NCI-H1092 treated with DMSO at 0.1 percent for 48 hours (cell line): ENCODE measurements around the gene PRKCH.

Source experiments
- DNase-seq: peaks from one replicate; lab custom pipeline; 2025; lab: John Stamatoyannopoulos, UW

Gene PRKCH

GRCh38 chr14:61492474-61492873 is 171.1 kb downstream of the PRKCH start:
- no peak for DNase-seq

- no peak for DNase-seq
Measured at GRCh38 chr14:61493239-61493638, 171.9 kb downstream of the PRKCH start.

GRCh38 chr14:61494018-61494417 is 172.6 kb downstream of the PRKCH start:
- DNase-seq = no peak

DNA sequence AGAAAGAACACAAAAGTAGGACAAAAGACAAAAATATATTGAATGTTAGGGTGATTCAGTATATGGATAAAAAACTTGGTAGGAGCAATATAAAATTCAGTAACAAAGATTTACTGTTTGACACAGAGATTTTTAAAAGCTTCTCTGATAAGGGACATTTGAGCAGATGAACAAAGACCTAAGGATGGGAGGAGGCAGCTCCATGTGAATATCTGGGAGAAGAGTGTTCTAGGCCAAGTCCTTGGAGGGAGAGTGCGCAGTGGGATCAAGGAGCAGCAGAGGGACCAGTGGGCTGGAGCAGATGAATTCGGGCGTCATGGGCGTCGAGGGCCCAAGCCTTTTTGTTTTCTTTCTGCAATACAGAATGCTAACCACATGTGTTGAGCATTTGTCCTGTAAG is 174.4 kb downstream of the PRKCH start:
- DNase-seq = no peak

DNA sequence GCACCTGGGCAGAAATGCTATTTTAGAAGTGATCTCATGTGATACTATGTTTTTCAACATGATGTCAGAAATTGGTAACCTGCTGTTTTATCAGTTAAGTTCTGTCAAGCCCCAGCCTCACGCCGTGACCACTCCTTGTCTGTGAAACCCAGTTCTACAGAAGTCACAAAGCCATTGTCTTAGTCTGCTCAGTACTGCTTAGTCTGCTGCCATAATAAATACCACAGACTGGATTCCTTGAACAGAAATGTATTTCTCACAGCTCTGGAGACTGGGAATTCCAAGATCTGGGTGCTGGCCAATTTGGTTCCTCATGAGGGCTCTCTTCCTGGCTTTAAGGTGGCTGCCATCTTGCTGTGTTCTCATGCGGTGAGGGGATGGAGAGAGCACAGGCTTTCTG is 176.9 kb downstream of the PRKCH start:
- no peak for DNase-seq

DNA sequence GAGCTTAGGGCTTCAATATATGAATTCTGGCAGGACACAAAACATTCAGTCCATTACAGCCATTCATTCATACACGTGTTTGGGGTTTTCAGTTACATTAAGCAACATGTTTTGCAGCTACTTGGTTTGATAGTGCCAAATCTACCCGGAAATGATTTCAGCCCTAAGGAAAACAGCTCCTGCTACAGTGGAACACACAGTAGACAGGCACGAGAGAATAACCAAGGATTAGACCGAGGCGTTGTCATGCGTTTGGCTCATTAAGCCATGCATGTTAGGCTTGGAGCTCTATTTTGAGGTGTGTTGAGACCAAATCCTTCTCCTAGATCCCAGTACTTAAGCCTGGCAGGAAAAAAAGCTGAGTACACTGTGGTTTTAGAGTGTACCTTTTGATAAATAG is 177.4 kb downstream of the PRKCH start:
- no peak for DNase-seq

DNA sequence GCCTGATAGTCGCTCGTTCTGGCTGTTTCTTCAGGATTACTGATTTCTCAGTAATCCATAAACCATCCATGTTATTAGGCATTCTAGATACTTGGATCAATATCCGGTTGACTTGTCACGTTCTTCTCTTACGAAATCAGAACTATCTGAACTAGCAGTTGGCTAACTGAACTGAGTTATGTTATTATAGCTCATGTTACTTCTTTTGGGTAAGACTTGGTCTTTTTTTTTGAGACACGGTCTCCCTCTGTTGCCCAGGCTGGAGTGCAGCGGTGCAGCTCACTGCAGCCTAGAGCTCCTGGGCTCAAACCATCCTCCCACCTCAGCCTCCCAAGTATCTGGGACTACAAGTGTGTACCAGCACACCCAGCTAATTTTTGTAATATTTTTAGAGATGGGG is 178.6 kb downstream of the PRKCH start:
- DNase-seq = no peak

- no peak for DNase-seq
Measured at GRCh38 chr14:61501714-61502458, 180.5 kb downstream of the PRKCH start.

- DNase-seq = no peak
Measured at GRCh38 chr14:61502459-61503093, 181.2 kb downstream of the PRKCH start.

- DNase-seq = no peak
Measured at GRCh38 chr14:61503167-61503801, 181.9 kb downstream of the PRKCH start.

GRCh38 chr14:61504901-61505300 is 183.5 kb downstream of the PRKCH start:
- no peak for DNase-seq

- no peak for DNase-seq
Measured at GRCh38 chr14:61505815-61506809, 184.7 kb downstream of the PRKCH start.

- no peak for DNase-seq
Measured at GRCh38 chr14:61508526-61508925, 187.1 kb downstream of the PRKCH start.

GRCh38 chr14:61510736-61511557 is 189.6 kb downstream of the PRKCH start:
- DNase-seq = no peak

- DNase-seq = no peak
Measured at GRCh38 chr14:61511558-61511948, 190.2 kb downstream of the PRKCH start.

GRCh38 chr14:61512026-61512834 is 190.9 kb downstream of the PRKCH start:
- no peak for DNase-seq

DNA sequence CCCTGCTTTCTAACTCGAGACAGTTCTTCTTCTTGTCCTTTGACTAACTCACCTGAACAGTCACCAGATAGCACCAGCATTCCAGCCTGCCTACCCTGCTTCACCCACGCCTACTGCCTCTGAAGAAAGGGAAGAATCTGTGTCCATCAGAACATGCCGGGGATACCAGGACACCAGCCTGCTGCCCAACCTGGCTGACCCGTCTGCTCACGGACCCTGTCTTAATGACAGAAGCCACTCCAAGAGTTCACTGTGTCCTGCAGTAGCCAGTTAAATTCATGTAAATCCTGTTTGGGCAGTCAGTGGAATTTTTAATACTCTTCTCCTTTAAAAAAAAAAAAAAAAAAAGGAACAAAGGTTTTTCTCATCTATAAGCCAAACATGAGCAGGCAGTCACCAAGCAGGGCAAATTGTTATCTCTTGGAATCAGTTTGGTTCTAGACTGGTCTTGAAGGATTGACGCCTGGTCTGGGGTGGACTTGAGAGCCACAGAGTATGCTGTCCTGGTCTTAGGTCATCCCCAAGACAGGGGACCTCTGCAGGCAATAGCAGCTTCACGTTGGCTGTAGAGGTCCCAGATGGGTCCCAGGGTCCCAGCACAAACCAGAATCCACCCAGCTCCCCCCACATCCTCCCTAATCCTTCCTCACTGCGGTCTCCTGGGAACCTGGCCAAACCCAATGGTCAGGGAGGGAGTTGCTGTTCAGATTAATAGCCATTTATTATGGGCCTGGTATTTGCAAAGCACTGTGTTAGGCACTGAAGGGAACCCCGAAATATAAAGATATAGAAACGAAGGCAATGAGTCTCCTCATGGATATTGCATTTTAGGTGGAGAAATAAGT is 192.8 kb downstream of the PRKCH start:
- no peak for DNase-seq

GRCh38 chr14:61514927-61515326 is 193.5 kb downstream of the PRKCH start:
- DNase-seq = no peak

DNA sequence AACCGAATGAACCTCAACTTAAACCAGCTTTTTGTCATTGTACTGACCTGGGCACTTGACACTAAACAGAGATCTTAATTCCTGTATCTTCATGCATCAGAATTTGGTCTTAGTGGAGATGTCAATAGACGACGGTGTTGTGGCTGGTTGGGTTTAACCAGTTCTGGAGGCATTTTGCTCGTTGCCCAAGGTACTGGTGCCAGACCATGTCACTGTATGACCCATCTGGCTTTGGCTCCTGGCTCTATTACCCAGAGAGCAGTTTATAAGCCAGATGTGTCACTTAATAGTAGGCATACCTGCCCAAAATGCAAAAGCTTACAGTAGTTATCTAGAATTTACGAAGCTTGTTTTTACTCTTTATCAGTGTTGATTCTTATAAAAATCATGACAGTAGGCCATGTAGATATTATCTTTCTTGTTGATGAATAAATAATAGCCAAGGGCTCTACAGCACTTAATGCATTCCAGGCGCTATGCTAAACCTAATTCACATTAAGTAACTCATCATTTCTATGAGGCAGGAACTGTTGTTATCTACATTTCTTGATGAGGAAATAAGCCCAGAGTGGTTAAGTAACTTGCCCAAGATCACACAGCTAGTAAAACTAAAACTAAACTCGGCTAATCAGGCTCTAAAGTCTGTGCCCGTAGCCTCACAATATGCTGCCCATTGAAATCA is 194.2 kb downstream of the PRKCH start:
- DNase-seq = no peak
